GM18502 (cell line): Measurements from ENCODE around the gene HMGCR.
A peak's percentile ranks its signal among the peaks of the same experiment; 100 is the strongest.

Source experiments
- ATAC-seq: cut with Tn5 transposase; IDR thresholded peaks from one replicate; pipeline ENCODE4 v1.9.1; 2021; ENCODE audit warnings: mild to moderate bottlenecking; ENCODE audit not compliant: unreplicated experiment, poor library complexity

Gene HMGCR

DNA sequence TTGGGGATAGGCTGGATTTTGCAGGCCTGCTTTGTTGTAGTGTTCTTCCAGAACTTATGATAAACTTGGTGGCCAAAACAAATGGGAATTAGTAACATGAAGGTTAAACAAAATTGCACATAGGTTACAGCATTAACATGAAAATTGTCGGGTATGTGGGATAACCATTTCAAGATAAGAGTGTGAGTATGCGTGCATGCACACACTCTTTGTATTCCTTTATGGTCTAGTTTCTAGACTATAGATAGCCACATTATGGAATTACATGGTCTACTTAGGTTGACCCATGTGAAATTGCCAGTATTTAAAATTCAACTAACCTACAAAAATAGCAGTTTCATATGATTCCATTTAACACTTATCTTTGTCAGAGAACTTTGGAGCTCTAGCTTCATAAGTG is 1.4 kb downstream of the HMGCR start:
- no peak for ATAC-seq

DNA sequence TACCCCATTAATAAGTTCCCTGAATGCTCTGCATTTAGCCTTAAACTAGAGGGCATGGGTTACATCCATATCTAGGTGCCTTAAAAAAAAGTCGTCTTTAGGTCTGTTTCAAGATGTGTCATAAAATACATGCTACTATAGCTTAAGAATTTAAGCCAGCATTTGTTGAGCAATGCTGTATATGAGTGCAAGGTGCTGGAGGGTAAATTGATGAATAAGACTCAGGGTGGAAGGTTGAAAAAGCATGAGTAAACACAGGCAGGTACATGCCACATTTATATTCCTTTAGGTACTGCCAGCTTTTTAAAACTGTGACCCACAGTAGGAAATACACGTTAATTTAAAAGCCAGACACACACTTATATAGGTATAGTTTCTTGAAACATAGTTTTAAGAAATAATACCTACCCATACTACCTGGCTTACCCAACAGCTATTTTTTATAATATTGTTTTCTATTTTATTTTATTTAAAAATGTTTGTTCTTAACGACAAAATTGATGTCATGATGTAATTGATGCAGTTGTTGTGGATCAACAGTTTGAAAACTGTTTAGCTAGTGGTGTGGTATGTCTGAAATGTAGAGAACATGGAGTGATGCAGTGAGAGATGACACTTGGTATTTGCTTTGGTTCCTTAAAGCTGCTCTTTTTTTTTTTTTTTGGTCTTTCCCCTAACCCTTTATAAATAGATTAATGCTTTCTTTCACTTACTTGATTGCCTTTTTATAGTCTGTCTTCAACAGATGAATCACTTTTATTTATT is 3.9 kb downstream of the HMGCR start:
- no peak for ATAC-seq

DNA sequence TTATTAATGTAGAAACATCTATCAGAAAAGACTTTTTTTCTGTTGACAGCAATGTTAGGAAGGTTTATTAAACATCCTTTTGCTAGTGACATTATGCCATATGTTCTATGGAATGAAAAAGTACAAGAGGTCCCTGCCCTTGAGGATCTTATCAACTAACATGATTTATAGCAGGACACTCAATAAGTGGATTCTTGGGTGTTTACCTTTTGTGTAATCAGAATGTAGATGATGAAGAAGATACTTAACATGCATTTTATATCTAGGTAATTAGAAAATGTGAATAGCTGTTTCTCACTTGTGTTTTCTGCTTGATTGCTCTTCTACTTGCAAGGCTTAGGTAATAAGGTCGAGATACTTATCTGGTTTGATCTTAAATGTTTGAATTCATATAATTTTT is 4.9 kb downstream of the HMGCR start:
- no peak for ATAC-seq

DNA sequence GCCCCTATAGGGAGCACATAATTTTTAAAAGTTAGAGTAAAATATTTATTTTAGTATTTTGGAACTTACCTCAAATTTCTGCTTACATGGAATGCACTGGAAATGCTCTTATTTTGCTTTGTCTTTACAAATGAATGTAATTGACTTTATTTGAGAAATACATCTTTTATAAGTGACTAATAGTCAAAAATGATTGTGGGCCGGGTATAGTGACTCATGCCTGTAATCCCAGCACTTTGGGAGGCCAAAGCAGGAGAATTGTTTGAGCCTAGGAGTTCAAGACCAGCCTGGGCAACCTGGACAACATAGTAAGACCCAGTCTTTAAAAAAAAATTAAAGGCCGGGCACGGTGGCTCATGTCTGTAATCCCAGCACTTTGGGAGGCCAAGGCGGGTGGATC is 5.8 kb downstream of the HMGCR start:
- ATAC-seq, result no peak

DNA sequence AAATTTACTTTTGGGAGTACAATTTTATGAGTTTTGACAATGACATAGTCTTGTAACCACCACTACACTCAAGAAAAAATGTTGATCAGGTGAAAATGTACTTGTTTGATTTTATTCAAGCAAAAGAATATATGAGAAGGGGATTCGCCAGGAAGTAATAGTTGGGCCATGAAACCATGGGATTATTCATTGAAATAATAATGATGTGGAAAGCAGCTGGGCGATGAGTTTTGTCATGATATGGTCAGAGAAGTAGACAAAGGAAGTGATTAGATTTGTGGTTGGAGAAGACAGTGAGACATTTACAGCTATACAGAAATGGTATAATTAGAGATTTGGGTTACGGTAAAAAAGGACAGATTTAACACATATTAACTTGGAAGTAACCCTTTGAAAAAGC is 11.2 kb downstream of the HMGCR start:
- ATAC-seq, result no peak

DNA sequence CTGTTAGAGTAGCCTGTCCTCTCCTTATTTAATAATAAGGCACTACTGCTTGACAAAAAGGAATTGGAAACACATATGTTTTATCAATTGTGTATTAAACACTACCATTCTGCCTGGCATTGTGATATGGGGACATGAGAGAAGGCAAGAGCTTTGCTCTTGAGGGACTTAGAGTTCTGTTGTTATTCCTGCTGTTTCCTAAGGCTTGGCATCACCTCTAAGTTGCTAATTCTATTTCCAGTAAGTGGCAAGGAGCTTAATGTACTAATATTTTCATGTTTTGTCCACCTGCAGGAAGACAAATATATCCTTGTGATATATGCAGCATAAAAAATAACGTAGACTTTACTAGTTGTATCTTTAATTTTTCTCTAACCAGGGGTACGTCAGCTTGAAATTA is 12.6 kb downstream of the HMGCR start:
- ATAC-seq, result no peak

DNA sequence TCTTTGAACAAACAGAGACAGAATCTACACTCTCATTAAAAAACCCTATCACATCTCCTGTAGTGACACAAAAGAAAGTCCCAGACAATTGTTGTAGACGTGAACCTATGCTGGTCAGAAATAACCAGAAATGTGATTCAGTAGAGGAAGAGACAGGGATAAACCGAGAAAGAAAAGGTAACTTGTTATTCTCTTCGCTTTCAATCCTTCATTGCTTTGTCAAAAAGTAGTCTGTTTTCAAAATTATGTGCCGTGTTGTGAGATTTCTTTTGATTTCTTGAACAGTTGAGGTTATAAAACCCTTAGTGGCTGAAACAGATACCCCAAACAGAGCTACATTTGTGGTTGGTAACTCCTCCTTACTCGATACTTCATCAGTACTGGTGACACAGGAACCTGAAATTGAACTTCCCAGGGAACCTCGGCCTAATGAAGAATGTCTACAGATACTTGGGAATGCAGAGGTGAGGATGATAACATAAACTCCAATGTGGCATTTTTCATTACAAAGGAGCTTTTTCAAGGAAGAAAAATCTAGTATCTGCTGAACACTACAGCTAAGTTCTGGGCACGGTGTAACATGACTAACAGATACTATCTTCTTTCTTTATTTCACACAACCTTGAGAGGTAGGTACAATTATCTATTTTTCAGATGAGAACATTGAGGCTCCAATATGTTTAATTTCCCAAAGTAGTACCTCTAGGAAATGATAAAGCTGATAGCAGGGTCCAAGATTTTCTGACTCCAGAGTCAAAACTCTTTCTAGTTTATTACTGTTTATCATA is 14.3 kb downstream of the HMGCR start:
- ATAC-seq, result no peak

DNA sequence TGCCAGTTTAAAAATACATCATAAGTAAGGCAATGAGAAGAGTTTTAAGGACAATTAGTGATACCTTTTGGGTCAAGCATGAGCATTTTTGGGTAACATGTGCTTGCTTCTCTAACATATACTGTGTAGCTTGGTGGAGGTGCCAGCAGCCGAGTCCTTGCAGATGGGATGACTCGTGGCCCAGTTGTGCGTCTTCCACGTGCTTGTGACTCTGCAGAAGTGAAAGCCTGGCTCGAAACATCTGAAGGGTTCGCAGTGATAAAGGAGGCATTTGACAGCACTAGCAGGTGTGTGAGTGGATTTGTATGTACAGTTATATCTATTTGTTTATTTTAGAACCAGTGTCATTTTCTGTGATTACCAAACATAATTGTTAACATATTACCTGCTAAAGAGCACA is 18.2 kb downstream of the HMGCR start:
- ATAC-seq, result no peak

DNA sequence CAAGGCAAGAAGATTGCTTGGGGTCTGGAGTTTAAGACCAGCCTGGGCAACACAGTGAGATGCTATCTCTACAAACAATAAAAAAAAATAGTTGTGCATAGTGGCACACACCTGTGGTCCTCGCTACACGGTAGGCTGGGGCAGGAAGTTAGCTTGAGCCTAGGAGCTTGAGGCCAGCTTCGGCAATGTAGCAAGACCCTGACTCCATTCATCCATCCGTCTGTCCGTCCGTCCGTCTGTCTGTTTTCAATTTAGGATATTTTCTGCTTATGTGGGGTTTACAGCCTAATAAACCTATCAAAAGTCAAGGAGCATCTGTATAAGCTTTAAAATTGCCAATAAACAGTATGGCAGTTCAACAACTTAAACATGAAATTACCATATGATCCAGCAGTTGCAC is 19.7 kb downstream of the HMGCR start:
- no peak for ATAC-seq

DNA sequence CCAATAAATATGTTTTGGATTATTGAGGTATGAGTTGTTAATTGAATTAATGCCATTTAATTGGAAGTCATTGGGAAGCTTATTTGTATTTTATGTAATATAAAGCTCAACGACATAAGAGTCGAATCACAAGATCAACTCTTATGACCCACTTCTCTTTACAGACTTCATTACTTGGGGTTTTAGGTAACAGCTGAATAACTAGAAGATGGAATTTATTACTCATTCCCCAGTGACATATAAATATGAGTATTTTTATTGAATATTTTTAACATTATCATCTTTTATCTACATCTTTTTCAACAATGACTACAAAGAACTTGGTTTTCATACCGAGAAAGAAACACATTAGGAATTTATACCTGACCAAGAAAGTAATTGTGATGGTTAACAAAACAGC is 21.1 kb downstream of the HMGCR start:
- no peak for ATAC-seq

DNA sequence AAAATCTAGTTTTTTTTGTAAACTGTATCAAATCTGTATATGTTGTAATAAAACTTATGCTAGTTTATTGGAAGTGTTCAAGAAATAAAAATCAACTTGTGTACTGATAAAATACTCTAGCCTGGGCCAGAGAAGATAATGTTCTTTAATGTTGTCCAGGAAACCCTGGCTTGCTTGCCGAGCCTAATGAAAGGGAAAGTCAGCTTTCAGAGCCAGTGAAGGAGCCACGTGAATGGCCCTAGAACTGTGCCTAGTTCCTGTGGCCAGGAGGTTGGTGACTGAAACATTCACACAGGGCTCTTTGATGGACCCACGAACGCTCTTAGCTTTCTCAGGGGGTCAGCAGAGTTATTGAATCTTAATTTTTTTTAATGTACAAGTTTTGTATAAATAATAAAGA is 24.3 kb downstream of the HMGCR start:
- ATAC-seq, result no peak

DNA sequence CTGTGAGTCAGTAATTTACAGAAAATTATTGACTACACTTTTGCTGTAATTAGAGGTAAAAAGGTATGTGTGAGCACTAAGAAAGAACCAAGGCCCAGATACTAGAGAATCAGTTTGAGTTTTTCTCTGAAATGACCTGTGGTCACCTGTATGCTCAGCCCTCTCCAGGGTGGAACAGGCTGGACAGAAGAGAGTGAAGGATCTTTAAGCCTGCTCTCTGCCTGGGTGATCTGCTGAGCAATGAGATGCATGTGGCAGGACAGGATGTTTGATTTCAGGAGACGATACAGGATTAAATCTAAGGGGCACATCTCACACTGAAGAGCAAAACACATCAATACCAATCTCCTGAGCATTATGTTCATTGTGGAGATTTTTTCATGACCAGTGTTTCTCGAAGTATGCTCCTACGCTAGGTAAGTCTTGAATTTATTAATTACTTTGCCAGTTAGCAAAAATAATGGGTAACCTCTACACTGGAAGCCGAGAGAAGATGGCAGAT is 25.5 kb downstream of the HMGCR start:
- ATAC-seq, result no peak

DNA sequence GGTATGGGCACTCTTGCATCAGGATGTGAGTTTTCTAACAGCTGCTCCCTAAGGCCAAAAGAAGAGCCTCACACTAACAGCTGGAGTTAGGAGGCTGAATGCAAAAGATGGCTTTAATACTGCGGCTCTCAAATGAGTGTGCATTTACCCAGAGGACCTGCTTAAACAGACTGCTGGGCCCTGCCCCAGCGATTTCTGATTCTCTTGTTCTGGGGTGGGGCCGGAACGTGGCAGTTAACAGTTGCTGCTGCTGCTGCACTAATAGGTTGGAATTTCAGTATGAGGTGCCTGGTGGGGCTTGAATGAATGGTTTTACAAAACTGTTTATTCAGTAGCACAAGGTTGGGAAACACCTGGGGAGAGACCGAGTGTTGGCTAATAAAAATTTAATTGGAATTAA is 26.1 kb downstream of the HMGCR start:
- no peak for ATAC-seq

DNA sequence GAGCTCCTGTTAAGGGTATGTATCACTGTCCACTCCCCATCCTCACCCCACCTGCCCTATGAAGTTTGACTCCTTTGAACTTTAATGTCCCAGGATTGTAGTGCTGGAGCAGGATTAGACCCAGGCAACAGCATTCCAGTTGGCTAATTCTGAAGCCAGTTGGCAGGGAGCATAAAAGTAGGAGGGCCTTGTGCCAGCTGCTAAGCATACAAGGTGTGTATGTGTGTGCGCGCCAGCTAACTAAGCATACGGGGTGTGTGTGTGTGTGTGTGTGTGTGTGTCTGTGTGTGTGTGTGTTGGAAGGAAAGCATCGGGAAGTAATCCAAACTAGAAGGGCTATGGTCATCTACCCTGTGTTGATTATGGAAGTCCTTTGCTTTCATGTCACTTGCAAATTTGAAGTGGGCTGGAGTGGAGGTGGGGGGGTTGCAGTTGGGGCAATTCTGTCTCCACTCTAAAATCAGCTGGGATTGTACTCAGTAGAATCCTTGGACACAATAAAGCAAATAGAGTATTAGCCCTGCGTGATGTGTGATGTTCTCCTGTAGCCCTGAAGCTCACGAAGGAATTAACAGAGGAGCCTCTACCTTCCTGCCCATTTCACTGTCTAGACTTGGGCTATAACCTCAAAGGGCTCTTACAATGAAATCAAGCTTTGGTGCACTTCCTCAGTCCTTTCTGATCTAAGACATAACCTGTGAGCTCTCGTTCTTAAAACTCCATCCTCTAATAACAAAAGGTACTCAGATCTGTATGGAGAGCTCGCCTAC is 26.9 kb downstream of the HMGCR start:
- no peak for ATAC-seq

DNA sequence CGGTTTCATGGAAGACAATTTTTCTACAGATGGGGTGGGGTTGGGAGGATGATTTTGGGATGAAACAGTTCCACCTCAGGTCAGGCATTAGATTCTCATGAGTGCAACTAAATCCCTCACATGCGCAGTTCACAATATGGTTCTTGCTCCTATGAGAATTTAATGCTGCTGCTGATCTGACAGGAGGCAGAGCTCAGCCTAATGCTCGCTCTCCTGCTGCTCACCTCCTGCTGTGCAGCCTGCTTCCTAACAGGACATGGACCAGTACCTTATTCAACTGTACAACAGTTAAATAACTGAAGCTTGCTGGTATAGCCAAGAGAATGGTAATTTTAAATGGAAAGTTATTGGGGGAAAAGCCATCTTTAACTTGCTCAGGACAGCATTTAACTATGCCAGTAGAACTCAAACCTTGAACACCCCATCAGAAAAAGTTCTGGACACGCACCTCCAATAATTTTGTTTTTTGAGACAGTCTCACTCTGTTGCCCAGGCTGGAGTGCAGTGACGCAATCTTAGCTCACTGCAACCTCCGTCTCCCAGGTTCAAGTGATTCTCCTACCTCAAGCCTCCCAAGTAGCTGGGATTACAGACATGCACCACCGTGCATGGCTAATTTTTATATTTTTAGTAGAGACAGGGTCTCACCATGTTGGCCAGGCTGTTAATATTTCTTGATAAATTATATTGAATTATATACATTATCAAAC is 27.7 kb downstream of the HMGCR start:
- no peak for ATAC-seq

DNA sequence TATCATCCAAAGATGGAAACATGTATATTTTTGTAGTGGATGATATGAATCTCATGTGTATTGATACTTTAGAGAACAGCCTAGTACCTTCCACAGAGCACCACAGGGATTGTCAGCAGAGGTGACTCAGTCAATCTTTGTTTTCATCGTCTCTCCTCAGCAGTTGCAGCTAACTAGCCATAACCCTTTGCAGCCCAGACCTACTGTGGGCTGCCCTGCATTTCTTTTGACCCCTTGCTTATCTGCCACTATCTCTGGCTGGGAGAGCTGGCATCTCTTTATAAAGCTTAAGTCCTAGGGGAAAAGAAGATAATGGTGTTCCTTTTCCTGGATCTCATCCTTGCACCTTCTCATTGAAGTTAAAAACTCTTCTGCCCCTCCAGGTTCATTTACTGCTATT is 28.7 kb downstream of the HMGCR start:
- ATAC-seq, result no peak

DNA sequence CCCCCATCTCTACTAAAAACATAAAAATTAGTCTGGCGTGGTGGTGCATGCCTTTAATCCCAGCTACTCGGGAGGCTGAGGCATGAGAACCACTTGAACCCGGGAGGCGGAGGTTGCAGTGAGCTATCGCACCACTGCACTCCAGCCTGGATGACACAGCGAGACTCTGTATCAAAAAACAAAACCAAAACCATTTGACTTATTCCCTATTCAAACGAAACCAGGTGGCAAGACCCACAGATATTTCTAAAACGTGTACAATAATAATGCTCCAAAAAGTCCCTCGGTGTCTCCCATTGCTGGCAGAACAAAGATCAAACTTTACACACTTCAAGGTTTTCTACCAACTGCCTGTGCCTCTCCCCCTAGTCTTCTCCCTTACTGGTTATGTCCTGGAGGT is 29.8 kb downstream of the HMGCR start:
- ATAC-seq, result peak; percentile 83

DNA sequence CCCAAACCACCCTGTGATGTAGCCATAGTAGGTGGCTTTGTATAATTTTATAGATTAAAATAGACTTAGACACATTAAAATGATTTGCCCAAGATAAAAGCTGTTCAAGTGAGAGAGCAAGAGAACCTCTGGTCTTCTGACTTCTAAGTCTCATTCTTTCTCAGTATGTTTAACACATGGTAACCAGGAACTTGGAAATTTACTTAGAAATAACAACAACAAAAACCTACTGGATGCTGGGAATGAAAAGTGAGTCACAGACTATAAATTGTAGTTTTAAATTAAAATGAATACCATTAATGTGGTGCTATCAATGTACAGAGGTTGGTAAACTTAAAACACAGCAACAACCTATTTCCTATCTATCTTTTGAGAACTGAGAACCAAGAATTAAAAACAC is 30.4 kb downstream of the HMGCR start:
- no peak for ATAC-seq

DNA sequence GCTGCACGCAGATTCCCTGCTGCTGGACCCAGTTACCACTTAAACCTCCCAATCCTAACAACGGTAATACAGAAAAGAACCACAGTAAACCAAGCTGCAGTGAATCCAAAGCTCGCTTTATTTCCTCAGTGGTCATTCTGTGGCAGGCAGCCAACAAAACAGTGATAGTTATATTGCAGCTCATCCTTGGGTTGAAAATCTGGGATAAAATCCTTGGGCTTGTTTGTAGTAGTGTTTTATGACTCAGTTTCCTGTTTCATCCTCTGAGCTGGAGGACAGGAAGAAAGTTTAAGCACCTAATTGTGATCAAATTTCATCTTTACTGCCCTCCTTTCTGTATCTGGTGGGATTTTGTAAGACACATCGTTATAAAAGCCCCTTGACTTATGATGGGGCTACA is 31.4 kb downstream of the HMGCR start:
- ATAC-seq, result no peak

DNA sequence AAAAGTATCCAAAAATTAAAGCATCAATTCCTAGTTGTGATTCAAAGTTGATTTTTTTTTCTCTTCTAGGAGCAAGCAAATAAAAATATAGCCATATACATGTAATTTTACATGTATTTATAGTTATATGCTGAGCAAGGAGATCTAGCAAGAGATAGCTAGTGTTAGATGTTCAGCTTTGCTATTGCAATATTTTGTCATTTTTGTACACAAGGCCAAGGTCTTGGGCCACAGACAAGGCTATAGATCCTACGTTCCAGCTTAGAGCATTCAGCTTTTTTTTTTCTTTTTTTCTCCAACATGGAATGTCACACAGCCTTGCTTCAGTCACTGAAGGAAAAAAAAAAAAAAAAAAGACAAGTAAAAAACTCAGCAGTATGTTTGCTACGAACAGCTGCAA is 36.8 kb downstream of the HMGCR start:
- ATAC-seq, result no peak
